OCI-LY3 (cell line): Measurements from ENCODE around the gene MAB21L3.

ENCODE experiments used
- EZH2phosphoT487 ChIP-seq: fragments of 200-600 bp; shearing (Covaris generic); IDR thresholded peaks from 2 replicates; pipeline ENCODE4 v1.6.1; 2018; ENCODE audit warnings: antibody characterized with exemption, mixed run types, low read depth
- TF ChIP-seq, protein P1 (sequence below): fragments of 200-600, 300-600 bp; sonication (generic); IDR thresholded peaks from 2 replicates; pipeline ENCODE4 v1.5.1; 2014; ENCODE audit warnings: antibody characterized with exemption, low read length, low read depth

GRCh38 chr1:116128664-116129063, 17.5 kb downstream of the MAB21L3 start:
- TF ChIP-seq, protein P1, sequence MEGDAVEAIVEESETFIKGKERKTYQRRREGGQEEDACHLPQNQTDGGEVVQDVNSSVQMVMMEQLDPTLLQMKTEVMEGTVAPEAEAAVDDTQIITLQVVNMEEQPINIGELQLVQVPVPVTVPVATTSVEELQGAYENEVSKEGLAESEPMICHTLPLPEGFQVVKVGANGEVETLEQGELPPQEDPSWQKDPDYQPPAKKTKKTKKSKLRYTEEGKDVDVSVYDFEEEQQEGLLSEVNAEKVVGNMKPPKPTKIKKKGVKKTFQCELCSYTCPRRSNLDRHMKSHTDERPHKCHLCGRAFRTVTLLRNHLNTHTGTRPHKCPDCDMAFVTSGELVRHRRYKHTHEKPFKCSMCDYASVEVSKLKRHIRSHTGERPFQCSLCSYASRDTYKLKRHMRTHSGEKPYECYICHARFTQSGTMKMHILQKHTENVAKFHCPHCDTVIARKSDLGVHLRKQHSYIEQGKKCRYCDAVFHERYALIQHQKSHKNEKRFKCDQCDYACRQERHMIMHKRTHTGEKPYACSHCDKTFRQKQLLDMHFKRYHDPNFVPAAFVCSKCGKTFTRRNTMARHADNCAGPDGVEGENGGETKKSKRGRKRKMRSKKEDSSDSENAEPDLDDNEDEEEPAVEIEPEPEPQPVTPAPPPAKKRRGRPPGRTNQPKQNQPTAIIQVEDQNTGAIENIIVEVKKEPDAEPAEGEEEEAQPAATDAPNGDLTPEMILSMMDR = no peak
- no peak for TF ChIP-seq EZH2phosphoT487
